Upper lobe of right lung (tissue), 1 donor: ENCODE measurements around the gene C16orf90. TPM values are rescaled to one million over a fixed set of nuclear protein-coding genes. Genes with fewer than 3 reads are reported as not detected.
A peak's percentile ranks its signal among the peaks of the same experiment; 100 is the strongest.

Source experiments
- ATAC-seq: fragments of 200-7000 bp; cut with Tn5 transposase; one replicate; pipeline ENCODE4 v1.9.1; 2020; ENCODE audit warnings: mild to moderate bottlenecking, moderate library complexity
- DNase-seq: peaks from one replicate; pipeline ENCODE4 v3.0.0-alpha.2; 2020
- H3K27ac ChIP-seq: fragments of 200-600 bp; one replicate; pipeline ENCODE4 v1.8.0; 2022
- H3K27me3 ChIP-seq: fragments of 200-600 bp; one replicate; pipeline ENCODE4 v1.8.0; 2022; ENCODE audit warnings: mild to moderate bottlenecking
- H3K36me3 ChIP-seq: fragments of 200-600 bp; one replicate; pipeline ENCODE4 v1.8.0; 2022
- H3K4me1 ChIP-seq: fragments of 200-600 bp; one replicate; pipeline ENCODE4 v1.8.0; 2022
- H3K4me3 ChIP-seq: fragments of 200-600 bp; one replicate; pipeline ENCODE4 v1.8.0; 2022; ENCODE audit warnings: mild to moderate bottlenecking
- H3K9me3 ChIP-seq: fragments of 200-600 bp; one replicate; pipeline ENCODE4 v1.8.0; 2022
- CTCF ChIP-seq: fragments of 200-600 bp; IDR thresholded peaks from one replicate; pipeline ENCODE4 v1.8.0; 2022; ENCODE audit warnings: antibody characterized with exemption
- intact Hi-C: fragments of 100-400 bp; cut with DNase I; formaldehyde crosslinking; loops from one replicate; pipeline ENCODE4 v1.11.0; 2022
- total RNA-seq: library from RNA; stranded (reverse); fragmentation: NEBNext Ultra II Directional; extraction: Animal tissue kit (Norgen Biotek cat#: 25700); gene quantifications from one replicate; pipeline ENCODE4 v1.2.1, GENCODE V29; 2021
- donor health status: DM: no; HTN: yes; CAD: no; lungs with severe emphysema.

Gene C16orf90
- total RNA-seq, 1 donor from 2014 or later, result not detected

- H3K4me3 ChIP-seq, result no peak overlapping the region
- peaks cover 19% of the 10 kb centered on the region for H3K36me3 ChIP-seq
- intact Hi-C loops, result no loop called here
- no peak for TF ChIP-seq CTCF
- H3K4me1 ChIP-seq, result peaks cover 25% of the 10 kb centered on the region
- H3K27me3 ChIP-seq, result no peaks in the 10 kb centered on the region
- DNase-seq (no peak), ATAC-seq (no peak)
- no peaks in the 10 kb centered on the region for H3K9me3 ChIP-seq
- no peak overlapping the region for H3K27ac ChIP-seq
Observed at GRCh38 chr16:3470723-3471122, 24.6 kb downstream of the C16orf90 start.

GRCh38 chr16:3469736-3470135, 25.6 kb downstream of the C16orf90 start:
- no peak for TF ChIP-seq CTCF
- H3K27me3 ChIP-seq, result no peaks in the 10 kb centered on the region
- no peak overlapping the region for H3K27ac ChIP-seq
- DNase-seq (no peak), ATAC-seq (no peak)
- H3K4me1 ChIP-seq, result peaks cover 25% of the 10 kb centered on the region
- H3K9me3 ChIP-seq, result no peaks in the 10 kb centered on the region
- intact Hi-C loops, result no loop called here
- H3K36me3 ChIP-seq, result peaks cover 19% of the 10 kb centered on the region
- H3K4me3 ChIP-seq, result no peak overlapping the region

- ATAC-seq (no peak), DNase-seq (no peak)
- H3K27me3 ChIP-seq, result no peaks in the 10 kb centered on the region
- H3K4me1 ChIP-seq, result peaks cover 15% of the 10 kb centered on the region
- H3K9me3 ChIP-seq, result no peaks in the 10 kb centered on the region
- intact Hi-C loops, result no loop called here
- H3K36me3 ChIP-seq, result peaks cover 19% of the 10 kb centered on the region
- H3K4me3 ChIP-seq, result no peak overlapping the region
- no peak for TF ChIP-seq CTCF
- H3K27ac ChIP-seq, result no peak overlapping the region
Observed at GRCh38 chr16:3468501-3468900, 26.8 kb downstream of the C16orf90 start.

GRCh38 chr16:3467921-3468320, 27.4 kb downstream of the C16orf90 start:
- Histone ChIP-seq H3K4me3 (no peak overlapping the region), H3K27ac (no peak overlapping the region), H3K4me1 (peaks cover 20% of the 10 kb centered on the region), H3K36me3 (peaks cover 15% of the 10 kb centered on the region), H3K9me3 (no peaks in the 10 kb centered on the region), H3K27me3 (no peaks in the 10 kb centered on the region)
- ATAC-seq, result no peak
- no peak for TF ChIP-seq CTCF
- DNase-seq, result no peak
- intact Hi-C loops, result no loop called here

- Histone ChIP-seq H3K4me1 (peaks cover 25% of the 10 kb centered on the region), H3K36me3 (peaks cover 14% of the 10 kb centered on the region), H3K27me3 (no peaks in the 10 kb centered on the region), H3K27ac (no peak overlapping the region), H3K4me3 (no peak overlapping the region), H3K9me3 (no peaks in the 10 kb centered on the region)
- no peak for TF ChIP-seq CTCF
- DNase-seq (no peak), ATAC-seq (peak; percentile 52)
- intact Hi-C loops, result no loop called here
Observed at GRCh38 chr16:3467182-3467581, 28.1 kb downstream of the C16orf90 start.

GRCh38 chr16:3465911-3466584, 29.2 kb downstream of the C16orf90 start:
- intact Hi-C loops, result no loop called here

More at GRCh38 chr16:3465911-3466584, 29.2 kb downstream of the C16orf90 start:
- Histone ChIP-seq H3K9me3 (no peaks in the 10 kb centered on the region), H3K4me3 (no peak overlapping the region), H3K36me3 (peaks cover 14% of the 10 kb centered on the region), H3K27ac (no peak overlapping the region), H3K4me1 (peaks cover 37% of the 10 kb centered on the region), H3K27me3 (no peaks in the 10 kb centered on the region)
- no peak for ATAC-seq
- no peak for TF ChIP-seq CTCF
- no peak for DNase-seq
